ENCODE measurements around the gene RAB4A. TPM values are rescaled to one million over a fixed set of nuclear protein-coding genes. Genes with fewer than 3 reads are reported as not detected.

The RAB4A gene
- total and polyA plus RNA-seq, 2 of the 13 experiments (the other 11 are each of a cell fraction or from before 2014, with no cell fraction given) = 56.0 to 80.1 TPM

GRCh38 chr1:229273507-229274232 lies 2.8 kb downstream of the RAB4A start (continued):
- TF ChIP-seq KIAA2018 (CRISPR knock-in tag; IDR thresholded peaks at IDR 0.05; ENCODE audit: borderline replicate concordance) = no peak
- no peak for TF ChIP-seq ZNF230 (CRISPR knock-in tag; IDR thresholded peaks at IDR 0.05)
- no peak for TF ChIP-seq NBN (conservative IDR thresholded peaks at IDR 0.05)
- TF ChIP-seq GLI4 (CRISPR knock-in tag; IDR thresholded peaks at IDR 0.05; ENCODE audit: borderline replicate concordance) = no peak
- peak; percentile 94; the same call in 1 of the 2 replicates for TF ChIP-seq MEIS1 (CRISPR knock-in tag; IDR thresholded peaks at IDR 0.05; ENCODE audit: borderline replicate concordance)
- TF ChIP-seq ZNF253 (CRISPR knock-in tag; IDR thresholded peaks at IDR 0.05; ENCODE audit: borderline replicate concordance) = no peak
- no peak for TF ChIP-seq ZNF572 (CRISPR knock-in tag; IDR thresholded peaks at IDR 0.05)
- peak; percentile 32; the same call in 1 of the 2 replicates for TF ChIP-seq CEBPG (CRISPR knock-in tag; IDR thresholded peaks at IDR 0.05)
- TF ChIP-seq AGO2 (optimal IDR thresholded peaks at IDR 0.05; ENCODE audit: low read depth, low read length) = no peak
- TF ChIP-seq MAZ (IDR thresholded peaks at IDR 0.05; ENCODE audit: borderline replicate concordance, low read depth, low read length) = no peak
- TF ChIP-seq MAZ (CRISPR knock-in tag; IDR thresholded peaks at IDR 0.05; ENCODE audit: low read depth) = no peak
- no peak for TF ChIP-seq PRDM4 (CRISPR knock-in tag; IDR thresholded peaks at IDR 0.05; ENCODE audit: borderline replicate concordance)
- TF ChIP-seq FOXP4 (CRISPR knock-in tag; IDR thresholded peaks at IDR 0.05) = peak; percentile 70; the same call in 1 of the 2 replicates
- TF ChIP-seq ZSCAN31 (CRISPR knock-in tag; IDR thresholded peaks at IDR 0.05; ENCODE audit: low read depth) = 0 out of 2 replicates have a peak, but pooled peaks have one; percentile 32
- no peak; the same call in 1 of the 2 replicates for TF ChIP-seq ZNF343 (CRISPR knock-in tag; IDR thresholded peaks at IDR 0.05)
- peak; percentile 39; the same call in 1 of the 2 replicates for TF ChIP-seq ZFP1 (CRISPR knock-in tag; IDR thresholded peaks at IDR 0.05)
- no peak for TF ChIP-seq ZBTB42 (CRISPR knock-in tag; IDR thresholded peaks at IDR 0.05)
- TF ChIP-seq ZNF331 (CRISPR knock-in tag; IDR thresholded peaks at IDR 0.05) = peak; percentile 94

Data from HepG2 (cell line).